HEK293 (cell line): Measurements from ENCODE around the gene KIF22.

Experiments
- CTCF ChIA-PET: fragments of 350-600 bp; formaldehyde crosslinking; extraction: SDS; loops from one replicate; lab custom pipeline; 2021; ENCODE audit warnings: antibody characterized with exemption; lab: Yijun Ruan, JAX
- POLR2A ChIA-PET: fragments of 300-600 bp; formaldehyde crosslinking; extraction: SDS; loops from one replicate; lab custom pipeline; 2020; ENCODE audit warnings: antibody characterized with exemption, inconsistent platforms; lab: Yijun Ruan, JAX
- H3K27ac ChIP-seq: fragments of 200-500 bp; sonication (Bioruptor generic); 2 replicates; pipeline ENCODE4 v1.5.1; 2014; ENCODE audit warnings: low read depth, low read length, control low read depth, inconsistent platforms; ENCODE audit errors: extremely low read depth
- H3K36me3 ChIP-seq, 2 experiments: fragments of 200-500 bp in 1 of 2; sonication (Bioruptor generic) in 1 of 2; 1 replicate in 1 of 2; 2 replicates in 1 of 2; pipeline ENCODE4 v1.5.1; 2014 to 2017; ENCODE audit warnings: inconsistent platforms in 2 of 2, low read length in 2 of 2; ENCODE audit not compliant: control insufficient read depth in 2 of 2, insufficient read depth in 1 of 2
- H3K4me1 ChIP-seq: fragments of 200-500 bp; sonication (Bioruptor generic); 2 replicates; pipeline ENCODE4 v1.5.1; 2014; ENCODE audit warnings: mild to moderate bottlenecking, low read length, inconsistent platforms; ENCODE audit not compliant: control insufficient read depth, insufficient read depth
- H3K4me3 ChIP-seq: 2 replicates; pipeline ENCODE4 v1.5.1; 2011; ENCODE audit warnings: low read depth, mild to moderate bottlenecking, control low read depth, low read length, moderate library complexity
- H3K9me3 ChIP-seq: fragments of 200-500 bp; sonication (Bioruptor generic); 2 replicates; pipeline ENCODE4 v1.5.1; 2014; ENCODE audit warnings: low read depth, low read length, inconsistent platforms; ENCODE audit not compliant: control insufficient read depth, insufficient read depth
- ELK4 ChIP-seq: IDR thresholded peaks from 2 replicates; pipeline ENCODE4 v1.6.1; 2011; ENCODE audit warnings: mild to moderate bottlenecking, low read depth, low read length, borderline replicate concordance
- FEZF1 ChIP-seq: fragments of 450-650 bp; formaldehyde crosslinking; IDR thresholded peaks from 2 replicates; pipeline ENCODE4 v1.5.1; 2016; ENCODE audit warnings: missing biosample characterization, missing genetic modification characterization
- RBAK ChIP-seq: fragments of 450-650 bp; formaldehyde crosslinking; IDR thresholded peaks from 2 replicates; pipeline ENCODE4 v1.5.1; 2016; ENCODE audit warnings: missing biosample characterization, missing genetic modification characterization
- ZBTB48 ChIP-seq: fragments of 450-650 bp; formaldehyde crosslinking; IDR thresholded peaks from 2 replicates; pipeline ENCODE4 v1.5.1; 2016; ENCODE audit warnings: missing biosample characterization, missing genetic modification characterization
- ZNF175 ChIP-seq: fragments of 450-650 bp; formaldehyde crosslinking; IDR thresholded peaks from 2 replicates; pipeline ENCODE4 v1.5.1; 2016; ENCODE audit warnings: missing biosample characterization, missing genetic modification characterization
- ZNF18 ChIP-seq: fragments of 450-650 bp; formaldehyde crosslinking; IDR thresholded peaks from 2 replicates; pipeline ENCODE4 v1.5.1; 2016; ENCODE audit warnings: missing biosample characterization, missing genetic modification characterization
- ZNF19 ChIP-seq: fragments of 450-650 bp; formaldehyde crosslinking; IDR thresholded peaks from 2 replicates; pipeline ENCODE4; 2016; ENCODE audit warnings: missing biosample characterization, missing genetic modification characterization, low read depth
- ZNF280D ChIP-seq: fragments of 450-650 bp; formaldehyde crosslinking; IDR thresholded peaks from 2 replicates; pipeline ENCODE4 v1.5.1; 2016; ENCODE audit warnings: missing biosample characterization, missing genetic modification characterization
- ZNF302 ChIP-seq: fragments of 450-650 bp; formaldehyde crosslinking; IDR thresholded peaks from 2 replicates; pipeline ENCODE4 v1.5.1; 2016; ENCODE audit warnings: missing biosample characterization, missing genetic modification characterization, low read depth
- ZNF398 ChIP-seq: fragments of 450-650 bp; formaldehyde crosslinking; IDR thresholded peaks from 2 replicates; pipeline ENCODE4 v1.5.1; 2017; ENCODE audit warnings: missing biosample characterization, missing genetic modification characterization
- ZNF549 ChIP-seq: fragments of 450-650 bp; IDR thresholded peaks from 2 replicates; pipeline ENCODE4 v1.5.1; 2018; ENCODE audit warnings: missing biosample characterization, missing genetic modification characterization, mild to moderate bottlenecking, inconsistent platforms, moderate library complexity
- ZNF555 ChIP-seq: fragments of 450-650 bp; formaldehyde crosslinking; conservative IDR thresholded peaks from 2 replicates; pipeline ENCODE4 v1.5.1; 2017; ENCODE audit warnings: missing biosample characterization, mild to moderate bottlenecking, missing genetic modification characterization, inconsistent platforms
- ZNF558 ChIP-seq: fragments of 450-650 bp; formaldehyde crosslinking; IDR thresholded peaks from 2 replicates; pipeline ENCODE4 v1.5.1; 2016; ENCODE audit warnings: missing biosample characterization, missing genetic modification characterization
- ZNF639 ChIP-seq: fragments of 450-650 bp; formaldehyde crosslinking; IDR thresholded peaks from 2 replicates; pipeline ENCODE4 v1.5.1; 2016; ENCODE audit warnings: missing biosample characterization, missing genetic modification characterization
- ZNF677 ChIP-seq: fragments of 450-650 bp; IDR thresholded peaks from 2 replicates; pipeline ENCODE4 v1.5.0; 2018; ENCODE audit warnings: missing biosample characterization, mild to moderate bottlenecking, missing genetic modification characterization, moderate library complexity
- ZNF843 ChIP-seq: fragments of 450-650 bp; formaldehyde crosslinking; IDR thresholded peaks from 2 replicates; pipeline ENCODE4 v1.5.1; 2016; ENCODE audit warnings: missing biosample characterization, missing genetic modification characterization

The KIF22 gene

GRCh38 chr16:29809850-29810698, 19.5 kb downstream of the KIF22 start (continued):
- TF ChIP-seq ZNF639 (tag by site-specific recombination) = no peak
- TF ChIP-seq, all 188 proteins: peak for 0

GRCh38 chr16:29810699-29811169, 20.2 kb downstream of the KIF22 start:
- Histone ChIP-seq H3K36me3 (peaks cover 0 to 36% of the 10 kb centered on the region in 2 experiments; a peak in 2 of 3 replicates), H3K4me3 (no peak overlapping the region), H3K27ac (peak overlapping the region; percentile 100), H3K4me1 (peaks cover 11% of the 10 kb centered on the region), H3K9me3 (no peaks in the 10 kb centered on the region)
- ChIA-PET CTCF (interaction anchor here (0.6 to 1.6 kb wide), 3 partner anchors 38 to 1174 kb away, joined by 4 to 9 read pairs (median 6); no protein-coding TSS in a partner anchor), POLR2A (interaction anchor here (0.8 to 2.4 kb wide), 10 partner anchors 9 to 1235 kb away, joined by 3 to 10 read pairs (median 4); partner anchors contain the start of genes CDIPT, KIF22, MVP and TAOK2)
- TF ChIP-seq ZNF549 (tag by site-specific recombination) (no peak), ZNF398 (tag by site-specific recombination) (no peak), ZNF302 (tag by site-specific recombination) (no peak), ZNF280D (tag by site-specific recombination) (no peak), ZBTB48 (tag by site-specific recombination) (no peak), ZNF19 (tag by site-specific recombination) (no peak), ZNF175 (tag by site-specific recombination) (no peak), RBAK (no peak), ZNF558 (tag by site-specific recombination) (no peak), FEZF1 (tag by site-specific recombination) (no peak), ZNF843 (tag by site-specific recombination) (no peak), ZNF677 (no peak), ZNF18 (no peak), ZNF555 (tag by site-specific recombination) (no peak), ELK4 (no peak)
